Astrocyte of the spinal cord (primary cell): Measurements from ENCODE around the gene TSPO.

Experiments used
- DNase-seq: peaks from one replicate; pipeline ENCODE4 v3.0.0; 2011; ENCODE audit warnings: low read depth, low spot score
- H3K4me3 ChIP-seq: 2 replicates; pipeline ENCODE4 v1.5.1; 2011; ENCODE audit warnings: low read depth, mild to moderate bottlenecking, low read length, moderate library complexity
- CTCF ChIP-seq: IDR thresholded peaks from 2 replicates; pipeline ENCODE4 v1.5.1; 2012; ENCODE audit warnings: low read depth, mild to moderate bottlenecking, low read length, inconsistent platforms
- in situ Hi-C: cut with HindIII; loops from 2 replicates; pipeline ENCODE4 v1.10.0; 2017; ENCODE audit warnings: low sequenced_read_pairs

TSPO gene

GRCh38 chr22:43152357-43153071 is 1.2 kb downstream of the TSPO start:
- DNase-seq, result peak; percentile 38
- H3K4me3 ChIP-seq, result peak overlapping the region; percentile 70
- in situ Hi-C loops, result no loop called here
- no peak for TF ChIP-seq CTCF

GRCh38 chr22:43153899-43154298 is 2.5 kb downstream of the TSPO start:
- no peak overlapping the region for H3K4me3 ChIP-seq
- in situ Hi-C loops, result no loop called here
- DNase-seq, result no peak
- TF ChIP-seq CTCF, result no peak

- DNase-seq, result no peak
- in situ Hi-C loops, result no loop called here
- no peak for TF ChIP-seq CTCF
- no peak overlapping the region for H3K4me3 ChIP-seq
These were observed 3.7 kb downstream of the TSPO start for GRCh38 chr22:43154887-43155536.

- TF ChIP-seq CTCF, result no peak
- no peak overlapping the region for H3K4me3 ChIP-seq
- DNase-seq, result no peak
- in situ Hi-C loops, result no loop called here
These were observed 4.4 kb downstream of the TSPO start for GRCh38 chr22:43155789-43156188.

- no peak overlapping the region for H3K4me3 ChIP-seq
- in situ Hi-C loops, result no loop called here
- no peak for TF ChIP-seq CTCF
- DNase-seq, result no peak
These were observed 5.1 kb downstream of the TSPO start for GRCh38 chr22:43156413-43156812.

GRCh38 chr22:43157874-43158546 is 6.7 kb downstream of the TSPO start:
- TF ChIP-seq CTCF, result no peak
- no peak overlapping the region for H3K4me3 ChIP-seq
- no peak for DNase-seq
- in situ Hi-C loops, result no loop called here
